Measurements from ENCODE around the gene PAEP.

PAEP gene

GRCh38 chr9:135514342-135515082 lies 47.0 kb upstream of the PAEP start:
- CTCF ChIA-PET, result no interaction called here
- POLR2A ChIA-PET, result no interaction called here
- DNase-seq (ENCODE audit: extremely low spot score), result no peak
- TF ChIP-seq TARDBP (IDR thresholded peaks at IDR 0.05) (no peak), NFRKB (IDR thresholded peaks at IDR 0.05) (no peak), FOXA1 (IDR thresholded peaks at IDR 0.05) (no peak), FOXM1 (IDR thresholded peaks at IDR 0.05; ENCODE audit: borderline replicate concordance) (no peak), L3MBTL2 (conservative IDR thresholded peaks at IDR 0.05) (no peak), PKNOX1 (IDR thresholded peaks at IDR 0.05) (no peak), HDGF (IDR thresholded peaks at IDR 0.05; ENCODE audit: borderline replicate concordance) (no peak)

GRCh38 chr9:135515083-135515951 lies 46.2 kb upstream of the PAEP start:
- DNase-seq (ENCODE audit: extremely low spot score), result no peak
- ChIA-PET POLR2A (no interaction called here), CTCF (no interaction called here)
- no peak for TF ChIP-seq NFRKB (IDR thresholded peaks at IDR 0.05)
- no peak for TF ChIP-seq TARDBP (IDR thresholded peaks at IDR 0.05)
- no peak for TF ChIP-seq CTBP1 (IDR thresholded peaks at IDR 0.05; ENCODE audit: borderline replicate concordance)
- TF ChIP-seq FOXA1 (IDR thresholded peaks at IDR 0.05), result no peak
- TF ChIP-seq LEF1 (IDR thresholded peaks at IDR 0.05; ENCODE audit: borderline replicate concordance), result no peak
- no peak for TF ChIP-seq SUZ12 (IDR thresholded peaks at IDR 0.05)
- TF ChIP-seq FOXK2 (IDR thresholded peaks at IDR 0.05), result no peak
- TF ChIP-seq FOXM1 (IDR thresholded peaks at IDR 0.05; ENCODE audit: borderline replicate concordance), result no peak
- no peak for TF ChIP-seq L3MBTL2 (conservative IDR thresholded peaks at IDR 0.05)
- no peak for TF ChIP-seq ELF4 (IDR thresholded peaks at IDR 0.05)
- TF ChIP-seq ARNT (IDR thresholded peaks at IDR 0.05), result no peak

GRCh38 chr9:135516132-135516860 lies 45.3 kb upstream of the PAEP start:
- ChIA-PET POLR2A (no interaction called here), CTCF (no interaction called here)
- no peak for TF ChIP-seq SP1 (IDR thresholded peaks at IDR 0.05)
- TF ChIP-seq L3MBTL2 (conservative IDR thresholded peaks at IDR 0.05), result no peak
- TF ChIP-seq ARNT (IDR thresholded peaks at IDR 0.05), result no peak
- no peak for TF ChIP-seq CTBP1 (IDR thresholded peaks at IDR 0.05; ENCODE audit: borderline replicate concordance)
- TF ChIP-seq LEF1 (IDR thresholded peaks at IDR 0.05; ENCODE audit: borderline replicate concordance), result no peak
- TF ChIP-seq SUZ12 (IDR thresholded peaks at IDR 0.05), result no peak
- TF ChIP-seq PKNOX1 (IDR thresholded peaks at IDR 0.05), result no peak
- TF ChIP-seq BHLHE40 (IDR thresholded peaks at IDR 0.05; ENCODE audit: borderline replicate concordance), result no peak
- DNase-seq (ENCODE audit: extremely low spot score), result no peak

GRCh38 chr9:135517407-135517822 lies 44.1 kb upstream of the PAEP start:
- CTCF ChIA-PET, result no interaction called here
- TF ChIP-seq FOXM1 (IDR thresholded peaks at IDR 0.05; ENCODE audit: borderline replicate concordance) (no peak), SUZ12 (IDR thresholded peaks at IDR 0.05) (no peak), PKNOX1 (IDR thresholded peaks at IDR 0.05) (no peak)
- DNase-seq (ENCODE audit: extremely low spot score), result no peak
- POLR2A ChIA-PET, result no interaction called here

- TF ChIP-seq ARNT (IDR thresholded peaks at IDR 0.05), result no peak
- ChIA-PET CTCF (no interaction called here), POLR2A (no interaction called here)
- no peak for DNase-seq (ENCODE audit: extremely low spot score)
Measured at GRCh38 chr9:135519179-135519971, 42.2 kb upstream of the PAEP start.

GRCh38 chr9:135520916-135521607 lies 40.5 kb upstream of the PAEP start, which contains the start of gene LCN1:
TSS of gene LCN1 (plus strand) at chr9:135521440. CDS start at chr9:135521498, 58 bp downstream.
- no peak for DNase-seq (ENCODE audit: extremely low spot score)
- ChIA-PET CTCF (no interaction called here), POLR2A (no interaction called here)
- TF ChIP-seq SP1 (IDR thresholded peaks at IDR 0.05) (no peak), CTBP1 (IDR thresholded peaks at IDR 0.05; ENCODE audit: borderline replicate concordance) (no peak), ARNT (IDR thresholded peaks at IDR 0.05) (no peak), SUZ12 (IDR thresholded peaks at IDR 0.05) (no peak), BHLHE40 (IDR thresholded peaks at IDR 0.05; ENCODE audit: borderline replicate concordance) (no peak), ZNF384 (IDR thresholded peaks at IDR 0.05) (no peak), ELF4 (IDR thresholded peaks at IDR 0.05) (no peak), PKNOX1 (IDR thresholded peaks at IDR 0.05) (no peak), TARDBP (IDR thresholded peaks at IDR 0.05) (no peak), FOXA1 (IDR thresholded peaks at IDR 0.05) (no peak), LEF1 (IDR thresholded peaks at IDR 0.05; ENCODE audit: borderline replicate concordance) (no peak), FOXK2 (IDR thresholded peaks at IDR 0.05) (no peak), FOXM1 (IDR thresholded peaks at IDR 0.05; ENCODE audit: borderline replicate concordance) (no peak), NFRKB (IDR thresholded peaks at IDR 0.05) (no peak), HDGF (IDR thresholded peaks at IDR 0.05; ENCODE audit: borderline replicate concordance) (no peak), L3MBTL2 (conservative IDR thresholded peaks at IDR 0.05) (no peak)

All from HEK293T (cell line).